GM12864 (cell line): Measurements from ENCODE around the gene FMNL2.
A peak's percentile ranks its signal among the peaks of the same experiment; 100 is the strongest.

Experiments
- DNase-seq: peaks from one replicate; pipeline ENCODE4 v3.0.0-alpha.2; 2011; ENCODE audit warnings: low read depth
- H3K4me3 ChIP-seq: 2 replicates; pipeline ENCODE4 v1.5.1; 2011; ENCODE audit warnings: mild to moderate bottlenecking, low read depth, low read length, control low read depth
- TF ChIP-seq, protein P1 (sequence below): IDR thresholded peaks from 2 replicates; pipeline ENCODE4 v1.5.1; 2011; ENCODE audit warnings: low read depth, mild to moderate bottlenecking, moderate library complexity, low read length, control low read depth, inconsistent platforms; ENCODE audit errors: missing control alignments

FMNL2 gene

DNA sequence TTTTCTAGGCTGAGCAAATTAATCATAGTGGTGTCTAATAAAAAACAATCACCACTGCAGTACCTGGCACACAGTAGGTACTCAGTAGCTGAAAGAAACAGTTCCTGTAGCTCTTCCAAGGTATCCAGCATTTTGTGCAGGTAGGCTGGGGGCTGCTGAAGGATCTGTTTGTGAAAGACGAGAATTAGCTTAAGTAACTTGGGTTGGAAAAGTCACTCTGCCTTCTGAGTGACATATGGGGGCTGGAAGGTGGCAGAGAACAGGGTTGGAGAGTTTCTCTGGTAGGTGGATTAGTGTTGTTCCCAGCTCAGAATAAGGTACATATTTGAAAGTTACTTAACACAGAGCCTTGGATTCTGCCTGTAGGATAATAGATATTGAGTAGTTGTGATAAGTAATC, 72.8 kb downstream of the FMNL2 start:
- no peak for DNase-seq
- H3K4me3 ChIP-seq = peak overlapping the region; percentile 42; the same call in 1 of the 2 replicates
- TF ChIP-seq, protein P1, sequence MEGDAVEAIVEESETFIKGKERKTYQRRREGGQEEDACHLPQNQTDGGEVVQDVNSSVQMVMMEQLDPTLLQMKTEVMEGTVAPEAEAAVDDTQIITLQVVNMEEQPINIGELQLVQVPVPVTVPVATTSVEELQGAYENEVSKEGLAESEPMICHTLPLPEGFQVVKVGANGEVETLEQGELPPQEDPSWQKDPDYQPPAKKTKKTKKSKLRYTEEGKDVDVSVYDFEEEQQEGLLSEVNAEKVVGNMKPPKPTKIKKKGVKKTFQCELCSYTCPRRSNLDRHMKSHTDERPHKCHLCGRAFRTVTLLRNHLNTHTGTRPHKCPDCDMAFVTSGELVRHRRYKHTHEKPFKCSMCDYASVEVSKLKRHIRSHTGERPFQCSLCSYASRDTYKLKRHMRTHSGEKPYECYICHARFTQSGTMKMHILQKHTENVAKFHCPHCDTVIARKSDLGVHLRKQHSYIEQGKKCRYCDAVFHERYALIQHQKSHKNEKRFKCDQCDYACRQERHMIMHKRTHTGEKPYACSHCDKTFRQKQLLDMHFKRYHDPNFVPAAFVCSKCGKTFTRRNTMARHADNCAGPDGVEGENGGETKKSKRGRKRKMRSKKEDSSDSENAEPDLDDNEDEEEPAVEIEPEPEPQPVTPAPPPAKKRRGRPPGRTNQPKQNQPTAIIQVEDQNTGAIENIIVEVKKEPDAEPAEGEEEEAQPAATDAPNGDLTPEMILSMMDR = no peak

- no peak for DNase-seq
- TF ChIP-seq, protein P1 = no peak
- H3K4me3 ChIP-seq = no peak overlapping the region
These were observed 73.3 kb downstream of the FMNL2 start for GRCh38 chr2:152408254-152408653.

DNA sequence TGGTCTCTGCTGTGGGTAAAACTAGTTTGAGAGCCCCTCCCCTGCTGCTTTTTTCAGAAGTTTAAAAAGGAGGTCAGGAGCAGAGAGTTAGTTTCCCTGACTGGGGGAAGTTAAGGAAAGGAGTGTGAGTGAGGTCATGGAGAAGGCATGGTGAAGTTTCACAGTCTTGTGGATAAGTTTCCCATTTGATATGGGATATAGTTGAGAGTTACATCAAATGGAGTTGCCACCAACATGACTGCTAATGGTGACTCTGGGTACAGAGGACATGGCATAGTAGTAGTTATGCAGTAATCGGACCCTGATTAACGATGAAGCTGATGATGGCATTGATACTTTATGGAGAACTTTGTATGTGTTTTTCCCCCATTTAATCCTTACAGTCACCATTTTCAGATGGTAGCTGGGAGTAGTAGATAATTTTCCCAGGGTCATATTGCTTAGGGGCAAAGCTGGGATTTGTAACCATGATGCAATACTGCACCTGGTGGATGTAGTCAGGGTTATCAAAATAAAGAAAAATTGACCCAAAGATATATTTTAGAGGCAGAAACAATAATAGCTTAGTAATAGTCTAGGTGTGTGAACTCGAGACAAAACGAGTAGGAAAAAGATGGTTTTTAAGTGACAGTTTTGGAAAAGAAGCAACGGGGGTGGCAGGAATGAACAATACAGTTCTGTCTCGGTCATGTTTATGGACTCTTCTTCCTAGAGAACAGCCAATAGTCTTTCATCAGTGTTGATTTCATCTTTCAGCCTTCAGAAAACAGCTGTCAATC, 74.6 kb downstream of the FMNL2 start:
- H3K4me3 ChIP-seq = no peak overlapping the region
- TF ChIP-seq, protein P1 = no peak
- no peak for DNase-seq

- TF ChIP-seq, protein P1 = no peak
- DNase-seq = no peak
- H3K4me3 ChIP-seq = no peak overlapping the region
These were observed 75.2 kb downstream of the FMNL2 start for GRCh38 chr2:152410165-152410597.

DNA sequence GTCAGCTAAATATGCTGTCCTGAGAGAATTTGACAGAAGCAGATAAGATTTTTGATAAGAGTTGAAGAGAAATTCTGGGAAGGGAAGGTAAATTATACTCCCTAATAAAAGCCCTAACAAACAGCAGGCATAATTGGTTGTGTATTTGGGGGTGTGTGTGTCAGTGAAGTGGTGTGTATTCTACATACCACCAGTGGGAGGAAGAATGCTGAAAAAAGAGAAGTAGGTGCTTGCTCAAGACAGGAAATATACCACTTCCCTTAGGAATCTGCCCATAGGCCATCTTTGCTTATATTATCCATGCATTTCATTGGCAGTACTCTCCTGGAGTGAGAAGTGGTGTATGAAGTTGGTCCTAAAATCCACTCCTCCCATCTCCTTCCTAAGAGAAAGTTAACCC, 76.2 kb downstream of the FMNL2 start:
- H3K4me3 ChIP-seq = no peak overlapping the region
- TF ChIP-seq, protein P1 = peak; percentile 4
- DNase-seq = no peak

DNA sequence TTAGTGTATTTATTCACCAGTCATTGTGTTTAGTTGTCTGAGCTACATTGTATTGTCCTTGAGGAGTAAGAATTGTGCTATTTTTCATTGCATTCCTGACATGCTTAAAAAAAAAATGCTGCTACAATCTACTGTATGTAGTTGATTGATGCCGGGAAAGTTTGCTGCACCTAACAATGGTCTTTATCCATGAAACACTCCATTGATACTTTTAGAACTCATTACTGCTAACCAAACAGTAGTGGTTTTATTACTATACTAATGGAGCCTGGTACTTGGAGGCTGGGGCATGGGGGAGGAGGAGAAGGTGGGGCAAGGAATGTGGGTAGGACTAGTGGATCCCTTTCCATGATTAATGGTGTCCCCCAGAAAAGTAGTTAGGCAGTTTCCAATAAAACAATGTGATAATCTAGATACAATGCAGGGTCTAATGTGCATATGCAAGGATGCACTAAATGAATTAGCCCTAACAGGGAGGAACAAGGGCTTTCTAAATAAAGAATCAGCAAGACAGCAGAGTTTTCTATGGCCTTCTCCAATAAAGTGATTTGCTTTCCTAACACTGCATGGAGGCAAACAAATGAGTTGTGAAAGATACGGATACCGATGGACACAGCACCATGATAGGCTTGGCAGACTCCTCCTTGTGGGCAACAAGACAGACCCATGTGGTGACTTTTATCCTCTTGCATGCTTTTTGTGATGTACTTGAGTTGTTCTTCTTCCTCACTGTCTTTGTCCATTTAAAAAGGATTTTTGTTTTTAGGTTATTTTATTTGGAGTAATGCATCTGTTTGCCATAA, 78.5 kb downstream of the FMNL2 start:
- TF ChIP-seq, protein P1 = no peak

More for the DNA sequence above, 78.5 kb downstream of the FMNL2 start:
- DNase-seq = no peak
- H3K4me3 ChIP-seq = no peak overlapping the region
